NCI-H1048 (cell line): Measurements from ENCODE around the gene FANCB.

Source experiments
- DNase-seq: peaks from one replicate; lab custom pipeline; 2025; lab: John Stamatoyannopoulos, UW

The FANCB gene

GRCh38 chrX:14872851-14873675 lies at the start of gene FANCB, which contains the start of gene MOSPD2:
Gene FANCB, minus strand, starts transcription at chrX:14873069. Its CDS starts 7,559 bp downstream, at chrX:14865510.
Gene MOSPD2, plus strand, starts transcription at chrX:14873421. Its CDS starts 108 bp downstream, at chrX:14873529.
- DNase-seq = peak; percentile 77

GRCh38 chrX:14922437-14922836 lies 49.6 kb upstream of the FANCB start:
- DNase-seq = no peak

- DNase-seq = no peak
Observed at GRCh38 chrX:14920196-14920595, 47.3 kb upstream of the FANCB start.

GRCh38 chrX:14919407-14919806 lies 46.5 kb upstream of the FANCB start:
- no peak for DNase-seq

- DNase-seq = no peak
Observed at GRCh38 chrX:14916017-14916674, 43.3 kb upstream of the FANCB start.

- DNase-seq = no peak
Observed at GRCh38 chrX:14915596-14915995, 42.7 kb upstream of the FANCB start.

- DNase-seq = no peak
Observed at GRCh38 chrX:14913241-14913640, 40.4 kb upstream of the FANCB start.

GRCh38 chrX:14903891-14904290 lies 31.0 kb upstream of the FANCB start:
- DNase-seq = no peak

- DNase-seq = no peak
Observed at GRCh38 chrX:14902537-14902936, 29.7 kb upstream of the FANCB start.

- no peak for DNase-seq
Observed at GRCh38 chrX:14899607-14900006, 26.7 kb upstream of the FANCB start.

- DNase-seq = no peak
Observed at GRCh38 chrX:14897042-14897441, 24.2 kb upstream of the FANCB start.

- no peak for DNase-seq
Observed at GRCh38 chrX:14896273-14896672, 23.4 kb upstream of the FANCB start.

- DNase-seq = no peak
Observed at GRCh38 chrX:14886252-14886651, 13.4 kb upstream of the FANCB start.

GRCh38 chrX:14884714-14885113 lies 11.8 kb upstream of the FANCB start:
- no peak for DNase-seq

- no peak for DNase-seq
Observed at GRCh38 chrX:14883826-14884225, 11.0 kb upstream of the FANCB start.

GRCh38 chrX:14875624-14876023 lies 2.8 kb upstream of the FANCB start:
- no peak for DNase-seq

GRCh38 chrX:14873676-14874049 lies 794 bp upstream of the FANCB start:
- no peak for DNase-seq

- no peak for DNase-seq
Observed at GRCh38 chrX:14872355-14872754, 514 bp downstream of the FANCB start.

GRCh38 chrX:14871767-14872166 lies 1.1 kb downstream of the FANCB start:
- no peak for DNase-seq

GRCh38 chrX:14865201-14865600 lies 7.7 kb downstream of the FANCB start:
- DNase-seq = no peak

- DNase-seq = no peak
Observed at GRCh38 chrX:14864631-14865030, 8.2 kb downstream of the FANCB start.

GRCh38 chrX:14851526-14851925 lies 21.3 kb downstream of the FANCB start:
- no peak for DNase-seq

- DNase-seq = no peak
Observed at GRCh38 chrX:14843666-14844065, 29.2 kb downstream of the FANCB start.
